Left renal cortex interstitium (tissue), 4 donors: Measurements from ENCODE around the gene GPR42. TPM values are rescaled to one million over a fixed set of nuclear protein-coding genes. Genes with fewer than 3 reads are reported as not detected.

Experiments
- DNase-seq, 4 donors: peaks; one replicate each; pipeline ENCODE4 v3.0.0-alpha.2; 2013; ENCODE audit warnings: low read depth in 4 of 4, low spot score in 2 of 4, missing footprints in 1 of 4
- polyA plus RNA-seq, 4 donors: library from polyadenylated mRNA; unstranded; fragments of 120-200 nt; gene quantifications; one replicate each; pipeline ENCODE4 v1.2.1, GENCODE V29; 2013; ENCODE audit not compliant: insufficient read length in 4 of 4

Gene GPR42
- under 1 TPM in 1 of 4 donors, not detected in 3; 0.23 TPM for polyA plus RNA-seq

- DNase-seq = no peak
Observed at GRCh38 chr19:35370722-35371121, at the start of gene GPR42. GPR42 (plus strand) TSS chr19:35371068; CDS start chr19:35371360, 292 bp downstream.

GRCh38 chr19:35321291-35321690, 49.6 kb upstream of the GPR42 start:
- no peak for DNase-seq

- DNase-seq = no peak
Observed at GRCh38 chr19:35322014-35322413, 48.9 kb upstream of the GPR42 start.

- no peak for DNase-seq
Observed at GRCh38 chr19:35327642-35328041, 43.2 kb upstream of the GPR42 start.

- DNase-seq = no peak
Observed at GRCh38 chr19:35328851-35329285, 42.0 kb upstream of the GPR42 start, which contains the start of gene CD22. CD22 (plus strand) TSS chr19:35329187; CDS start chr19:35332041, 2,854 bp downstream.

GRCh38 chr19:35329323-35329722, 41.5 kb upstream of the GPR42 start:
- DNase-seq = no peak

GRCh38 chr19:35330475-35330874, 40.4 kb upstream of the GPR42 start:
- no peak for DNase-seq

GRCh38 chr19:35331551-35332214, 39.2 kb upstream of the GPR42 start:
- DNase-seq = no peak

- no peak for DNase-seq
Observed at GRCh38 chr19:35332817-35333216, 38.1 kb upstream of the GPR42 start.

- no peak for DNase-seq
Observed at GRCh38 chr19:35334144-35334753, 36.6 kb upstream of the GPR42 start.

GRCh38 chr19:35336166-35336955, 34.5 kb upstream of the GPR42 start:
- DNase-seq = no peak

- no peak for DNase-seq
Observed at GRCh38 chr19:35337097-35337983, 33.5 kb upstream of the GPR42 start.

GRCh38 chr19:35337984-35338296, 32.9 kb upstream of the GPR42 start:
- no peak for DNase-seq

GRCh38 chr19:35340431-35340830, 30.4 kb upstream of the GPR42 start:
- no peak for DNase-seq

GRCh38 chr19:35341006-35341405, 29.9 kb upstream of the GPR42 start:
- DNase-seq = no peak

- no peak for DNase-seq
Observed at GRCh38 chr19:35341565-35342225, 29.2 kb upstream of the GPR42 start.

- no peak for DNase-seq
Observed at GRCh38 chr19:35342430-35342829, 28.4 kb upstream of the GPR42 start.

GRCh38 chr19:35344511-35345031, 26.3 kb upstream of the GPR42 start:
- DNase-seq = no peak

GRCh38 chr19:35345671-35346111, 25.2 kb upstream of the GPR42 start:
- DNase-seq = no peak
